PC-9 (cell line): ENCODE measurements around the gene KBTBD12.

Experiments
- EZH2 ChIP-seq: fragments of 200-600 bp; sonication (generic); IDR thresholded peaks from 2 replicates; pipeline ENCODE4 v1.8.0; 2017; ENCODE audit warnings: antibody characterized with exemption, low read depth
- TF ChIP-seq, protein P1 (sequence below): fragments of 200-600 bp; sonication (generic); conservative IDR thresholded peaks from 2 replicates; pipeline ENCODE4 v1.6.1; 2017; ENCODE audit warnings: mixed run types, antibody characterized with exemption, mild to moderate bottlenecking, moderate library complexity

GRCh38 chr3:128001576-128001975 is 86.5 kb downstream of the KBTBD12 start:
- TF ChIP-seq, protein P1, sequence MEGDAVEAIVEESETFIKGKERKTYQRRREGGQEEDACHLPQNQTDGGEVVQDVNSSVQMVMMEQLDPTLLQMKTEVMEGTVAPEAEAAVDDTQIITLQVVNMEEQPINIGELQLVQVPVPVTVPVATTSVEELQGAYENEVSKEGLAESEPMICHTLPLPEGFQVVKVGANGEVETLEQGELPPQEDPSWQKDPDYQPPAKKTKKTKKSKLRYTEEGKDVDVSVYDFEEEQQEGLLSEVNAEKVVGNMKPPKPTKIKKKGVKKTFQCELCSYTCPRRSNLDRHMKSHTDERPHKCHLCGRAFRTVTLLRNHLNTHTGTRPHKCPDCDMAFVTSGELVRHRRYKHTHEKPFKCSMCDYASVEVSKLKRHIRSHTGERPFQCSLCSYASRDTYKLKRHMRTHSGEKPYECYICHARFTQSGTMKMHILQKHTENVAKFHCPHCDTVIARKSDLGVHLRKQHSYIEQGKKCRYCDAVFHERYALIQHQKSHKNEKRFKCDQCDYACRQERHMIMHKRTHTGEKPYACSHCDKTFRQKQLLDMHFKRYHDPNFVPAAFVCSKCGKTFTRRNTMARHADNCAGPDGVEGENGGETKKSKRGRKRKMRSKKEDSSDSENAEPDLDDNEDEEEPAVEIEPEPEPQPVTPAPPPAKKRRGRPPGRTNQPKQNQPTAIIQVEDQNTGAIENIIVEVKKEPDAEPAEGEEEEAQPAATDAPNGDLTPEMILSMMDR: no peak
- TF ChIP-seq EZH2: no peak
